ENCODE data around the gene GRB2.
"Not testable (repeated sequence)": the region's sequence is repeated elsewhere in the genome, so short reads cannot be mapped to it uniquely, and the experiment has no call there.

The GRB2 gene

GRCh38 chr17:75346906-75347305 lies 58.6 kb downstream of the GRB2 start:
- DNase-seq (ENCODE audit: low read depth in 1 of 2, low spot score in 1 of 2), result peak in 1 of 2 experiments; percentile 61
- Histone ChIP-seq H3K27ac (replicated peaks) (peak overlapping the region; percentile 57), H3K4me3 (replicated peaks; ENCODE audit: insufficient read depth, low read length) (no peak overlapping the region), H3K27me3 (ENCODE audit: insufficient read depth, poor library complexity, severe bottlenecking) (no peaks in the 10 kb centered on the region)
- TF ChIP-seq GABPA (IDR thresholded peaks at IDR 0.05; ENCODE audit: low read depth) (no peak), REST (IDR thresholded peaks at IDR 0.05; ENCODE audit: insufficient replicate concordance, low read depth) (no peak), POLR2AphosphoS5 (IDR thresholded peaks at IDR 0.05; ENCODE audit: low read depth) (no peak), CTCF (IDR thresholded peaks at IDR 0.05; ENCODE audit: insufficient read depth, low read length) (no peak), SPI1 (IDR thresholded peaks at IDR 0.05; ENCODE audit: borderline replicate concordance, low read depth) (no peak)

- H3K4me3 ChIP-seq (replicated peaks; ENCODE audit: insufficient read depth, low read length), result not testable (repeated sequence)
Observed at GRCh38 chr17:75346368-75346767, 59.1 kb downstream of the GRB2 start.

GRCh38 chr17:75345514-75346167 lies 59.8 kb downstream of the GRB2 start:
- Histone ChIP-seq H3K27me3 (ENCODE audit: insufficient read depth, poor library complexity, severe bottlenecking) (no peaks in the 10 kb centered on the region), H3K27ac (replicated peaks) (peak overlapping the region; percentile 83), H3K4me3 (replicated peaks; ENCODE audit: insufficient read depth, low read length) (0 out of 2 replicates have a peak overlapping the region, but pooled peaks have one; percentile 3)
- TF ChIP-seq CTCF (IDR thresholded peaks at IDR 0.05; ENCODE audit: insufficient read depth, low read length) (no peak), SPI1 (IDR thresholded peaks at IDR 0.05; ENCODE audit: borderline replicate concordance, low read depth) (peak; percentile 69; the same call in 1 of the 2 replicates), POLR2AphosphoS5 (IDR thresholded peaks at IDR 0.05; ENCODE audit: low read depth) (no peak)
- peak; percentile 43 to 64 for DNase-seq (ENCODE audit: low read depth in 1 of 2, low spot score in 1 of 2)

More at GRCh38 chr17:75346368-75346767, 59.1 kb downstream of the GRB2 start:
- not testable (repeated sequence) for H3K27me3 ChIP-seq (ENCODE audit: insufficient read depth, poor library complexity, severe bottlenecking)
- peak overlapping the region; percentile 57 for H3K27ac ChIP-seq (replicated peaks)
- peak in 1 of 2 experiments; percentile 51 for DNase-seq (ENCODE audit: low read depth in 1 of 2, low spot score in 1 of 2)

GRCh38 chr17:75344666-75345065 lies 60.8 kb downstream of the GRB2 start:
- Histone ChIP-seq H3K4me3 (replicated peaks; ENCODE audit: insufficient read depth, low read length) (no peak overlapping the region), H3K27ac (replicated peaks) (peak overlapping the region; percentile 83), H3K27me3 (ENCODE audit: insufficient read depth, poor library complexity, severe bottlenecking) (no peaks in the 10 kb centered on the region)
- peak in 1 of 2 experiments; percentile 45 for DNase-seq (ENCODE audit: low read depth in 1 of 2, low spot score in 1 of 2)
- TF ChIP-seq CTCF (IDR thresholded peaks at IDR 0.05; ENCODE audit: insufficient read depth, low read length) (no peak), SPI1 (IDR thresholded peaks at IDR 0.05; ENCODE audit: borderline replicate concordance, low read depth) (no peak), POLR2AphosphoS5 (IDR thresholded peaks at IDR 0.05; ENCODE audit: low read depth) (no peak), REST (IDR thresholded peaks at IDR 0.05; ENCODE audit: insufficient replicate concordance, low read depth) (no peak), GABPA (IDR thresholded peaks at IDR 0.05; ENCODE audit: low read depth) (no peak)
